ENCODE measurements around the gene ACAD9.
"Not testable (repeated sequence)": the region's sequence is repeated elsewhere in the genome, so short reads cannot be mapped to it uniquely, and the experiment has no call there.

ACAD9 gene

GRCh38 chr3:128859630-128860029 is 19.8 kb upstream of the ACAD9 start:
- DNase-seq (ENCODE audit: low read depth in 2 of 2, low spot score in 1 of 2): no peak

GRCh38 chr3:128861491-128861890 is 17.9 kb upstream of the ACAD9 start:
- no peak for DNase-seq (ENCODE audit: low read depth in 2 of 2, low spot score in 1 of 2)

- DNase-seq (ENCODE audit: low read depth in 2 of 2, low spot score in 1 of 2): no peak
Measured at GRCh38 chr3:128863560-128863959, 15.9 kb upstream of the ACAD9 start.

GRCh38 chr3:128864351-128864811 is 15.0 kb upstream of the ACAD9 start:
- no peak for DNase-seq (ENCODE audit: low read depth in 2 of 2, low spot score in 1 of 2)

GRCh38 chr3:128864849-128865804 is 14.3 kb upstream of the ACAD9 start:
- DNase-seq (ENCODE audit: low read depth in 2 of 2, low spot score in 1 of 2): not testable (repeated sequence)

- DNase-seq (ENCODE audit: low read depth in 2 of 2, low spot score in 1 of 2): no peak
Measured at GRCh38 chr3:128867200-128868125, 12.0 kb upstream of the ACAD9 start.

- no peak for DNase-seq (ENCODE audit: low read depth in 2 of 2, low spot score in 1 of 2)
Measured at GRCh38 chr3:128870347-128870746, 9.1 kb upstream of the ACAD9 start.

- no peak for DNase-seq (ENCODE audit: low read depth in 2 of 2, low spot score in 1 of 2)
Measured at GRCh38 chr3:128872282-128872681, 7.1 kb upstream of the ACAD9 start.

- DNase-seq (ENCODE audit: low read depth in 2 of 2, low spot score in 1 of 2): no peak
Measured at GRCh38 chr3:128872744-128873143, 6.7 kb upstream of the ACAD9 start.

- no peak for DNase-seq (ENCODE audit: low read depth in 2 of 2, low spot score in 1 of 2)
Measured at GRCh38 chr3:128873244-128874022, 6.0 kb upstream of the ACAD9 start.

GRCh38 chr3:128874481-128875180 is 4.8 kb upstream of the ACAD9 start:
- no peak for DNase-seq (ENCODE audit: low read depth in 2 of 2, low spot score in 1 of 2)

- peak in 1 of 2 donors; percentile 36 for DNase-seq (ENCODE audit: low read depth in 2 of 2, low spot score in 1 of 2)
Measured at GRCh38 chr3:128875556-128876120, 3.8 kb upstream of the ACAD9 start.

- no peak for DNase-seq (ENCODE audit: low read depth in 2 of 2, low spot score in 1 of 2)
Measured at GRCh38 chr3:128878011-128878457, 1.4 kb upstream of the ACAD9 start.

GRCh38 chr3:128878556-128879124 is 780 bp upstream of the ACAD9 start:
- DNase-seq (ENCODE audit: low read depth in 2 of 2, low spot score in 1 of 2): no peak

GRCh38 chr3:128879991-128880390 is 571 bp downstream of the ACAD9 start:
- DNase-seq (ENCODE audit: low read depth in 2 of 2, low spot score in 1 of 2): no peak

- DNase-seq (ENCODE audit: low read depth in 2 of 2, low spot score in 1 of 2): not testable (repeated sequence)
Measured at GRCh38 chr3:128880455-128880854, 1.0 kb downstream of the ACAD9 start.

- DNase-seq (ENCODE audit: low read depth in 2 of 2, low spot score in 1 of 2): no peak
Measured at GRCh38 chr3:128881576-128881975, 2.2 kb downstream of the ACAD9 start.

- no peak for DNase-seq (ENCODE audit: low read depth in 2 of 2, low spot score in 1 of 2)
Measured at GRCh38 chr3:128882719-128883118, 3.3 kb downstream of the ACAD9 start.

- no peak for DNase-seq (ENCODE audit: low read depth in 2 of 2, low spot score in 1 of 2)
Measured at GRCh38 chr3:128884992-128885391, 5.6 kb downstream of the ACAD9 start.

Data from stimulated activated CD8-positive, alpha-beta memory T cell treated with anti-CD3 and anti-CD28 coated beads, Interleukin-4, amount 100 ng/mL, for 4 hours (primary cell).